Fibroblast of pulmonary artery (primary cell): ENCODE results near the gene FURIN.

Experiments used
- DNase-seq: peaks from one replicate; pipeline ENCODE4 v3.0.0-alpha.2; 2010; ENCODE audit warnings: low read depth
- H3K4me3 ChIP-seq: replicated peaks from 2 replicates; pipeline ENCODE4 v1.5.1; 2011; ENCODE audit warnings: low read depth, mild to moderate bottlenecking, control low read depth, low read length, moderate library complexity
- TF ChIP-seq, protein P1 (sequence below): IDR thresholded peaks from 2 replicates; pipeline ENCODE4 v1.5.1; 2011; ENCODE audit warnings: mild to moderate bottlenecking, control low read depth, low read length, inconsistent platforms; ENCODE audit errors: missing control alignments

The FURIN gene

DNA sequence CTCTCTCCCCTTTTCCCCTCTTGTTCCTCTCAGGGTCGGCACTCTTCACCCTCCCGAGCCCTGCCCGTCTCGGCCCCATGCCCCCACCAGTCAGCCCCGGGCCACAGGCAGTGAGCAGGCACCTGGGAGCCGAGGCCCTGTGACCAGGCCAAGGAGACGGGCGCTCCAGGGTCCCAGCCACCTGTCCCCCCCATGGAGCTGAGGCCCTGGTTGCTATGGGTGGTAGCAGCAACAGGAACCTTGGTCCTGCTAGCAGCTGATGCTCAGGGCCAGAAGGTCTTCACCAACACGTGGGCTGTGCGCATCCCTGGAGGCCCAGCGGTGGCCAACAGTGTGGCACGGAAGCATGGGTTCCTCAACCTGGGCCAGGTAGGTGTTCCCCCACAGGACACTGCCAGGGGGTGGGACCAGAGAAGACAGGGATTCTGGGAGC is 7.2 kb downstream of the FURIN start:
- no peak overlapping the region for H3K4me3 ChIP-seq
- DNase-seq = no peak
- TF ChIP-seq, protein P1, sequence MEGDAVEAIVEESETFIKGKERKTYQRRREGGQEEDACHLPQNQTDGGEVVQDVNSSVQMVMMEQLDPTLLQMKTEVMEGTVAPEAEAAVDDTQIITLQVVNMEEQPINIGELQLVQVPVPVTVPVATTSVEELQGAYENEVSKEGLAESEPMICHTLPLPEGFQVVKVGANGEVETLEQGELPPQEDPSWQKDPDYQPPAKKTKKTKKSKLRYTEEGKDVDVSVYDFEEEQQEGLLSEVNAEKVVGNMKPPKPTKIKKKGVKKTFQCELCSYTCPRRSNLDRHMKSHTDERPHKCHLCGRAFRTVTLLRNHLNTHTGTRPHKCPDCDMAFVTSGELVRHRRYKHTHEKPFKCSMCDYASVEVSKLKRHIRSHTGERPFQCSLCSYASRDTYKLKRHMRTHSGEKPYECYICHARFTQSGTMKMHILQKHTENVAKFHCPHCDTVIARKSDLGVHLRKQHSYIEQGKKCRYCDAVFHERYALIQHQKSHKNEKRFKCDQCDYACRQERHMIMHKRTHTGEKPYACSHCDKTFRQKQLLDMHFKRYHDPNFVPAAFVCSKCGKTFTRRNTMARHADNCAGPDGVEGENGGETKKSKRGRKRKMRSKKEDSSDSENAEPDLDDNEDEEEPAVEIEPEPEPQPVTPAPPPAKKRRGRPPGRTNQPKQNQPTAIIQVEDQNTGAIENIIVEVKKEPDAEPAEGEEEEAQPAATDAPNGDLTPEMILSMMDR = no peak

DNA sequence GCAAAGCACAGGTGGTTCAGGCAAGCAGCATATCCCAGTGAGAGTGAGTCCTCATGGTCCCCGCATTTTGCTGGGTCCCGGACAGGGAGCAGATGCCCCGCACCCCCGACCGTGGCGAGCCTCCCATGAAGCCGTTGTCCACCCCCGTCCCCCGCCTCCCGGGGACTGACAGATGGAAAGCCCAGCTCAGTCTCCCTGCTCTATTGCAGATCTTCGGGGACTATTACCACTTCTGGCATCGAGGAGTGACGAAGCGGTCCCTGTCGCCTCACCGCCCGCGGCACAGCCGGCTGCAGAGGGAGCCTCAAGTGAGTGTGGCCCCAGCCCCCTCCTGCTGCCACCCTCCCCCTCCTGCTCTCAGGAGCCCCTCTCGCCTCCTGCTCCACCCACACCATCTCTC is 7.7 kb downstream of the FURIN start:
- TF ChIP-seq, protein P1 = no peak
- no peak for DNase-seq
- no peak overlapping the region for H3K4me3 ChIP-seq

DNA sequence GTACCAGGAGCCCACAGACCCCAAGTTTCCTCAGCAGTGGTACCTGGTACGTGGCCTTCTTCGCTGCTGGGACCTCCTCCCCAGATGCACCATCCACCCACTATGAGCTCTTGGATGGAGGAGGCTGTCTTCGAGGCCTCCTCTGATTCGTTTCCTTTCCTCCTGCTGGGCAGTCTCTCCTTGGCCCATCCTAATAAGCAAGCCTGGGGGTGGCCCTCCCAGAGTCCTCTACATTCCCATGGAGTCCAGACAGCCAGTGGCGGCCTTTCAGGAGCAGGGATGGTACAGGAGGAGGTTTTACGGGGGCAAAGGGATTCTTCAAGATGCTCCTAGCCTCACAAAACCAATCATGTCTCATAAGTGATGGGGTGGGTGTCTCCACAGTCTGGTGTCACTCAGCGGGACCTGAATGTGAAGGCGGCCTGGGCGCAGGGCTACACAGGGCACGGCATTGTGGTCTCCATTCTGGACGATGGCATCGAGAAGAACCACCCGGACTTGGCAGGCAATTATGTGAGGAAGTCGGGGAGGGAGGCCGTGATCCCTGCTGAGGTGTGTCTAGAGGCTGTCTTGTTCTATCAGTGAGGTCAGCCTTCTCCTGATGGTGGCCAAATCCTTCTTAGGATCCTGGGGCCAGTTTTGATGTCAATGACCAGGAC is 8.3 kb downstream of the FURIN start:
- TF ChIP-seq, protein P1 = no peak
- no peak overlapping the region for H3K4me3 ChIP-seq
- DNase-seq = no peak

DNA sequence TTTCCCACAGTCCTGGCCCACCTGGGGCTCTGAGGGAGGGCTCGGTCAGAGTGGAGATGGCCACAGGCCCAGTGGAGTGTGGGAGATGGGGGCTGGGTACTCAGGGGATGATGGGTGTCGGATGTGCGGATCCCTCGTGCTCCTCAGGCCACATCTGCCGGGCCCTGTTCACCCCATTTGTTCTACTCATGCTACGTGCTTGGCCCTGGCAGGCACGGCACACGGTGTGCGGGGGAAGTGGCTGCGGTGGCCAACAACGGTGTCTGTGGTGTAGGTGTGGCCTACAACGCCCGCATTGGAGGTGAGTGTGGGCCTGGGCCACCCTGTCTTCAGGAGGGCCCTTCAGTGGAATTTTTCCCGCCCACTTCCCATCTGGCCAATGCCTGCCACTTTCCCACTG is 8.9 kb downstream of the FURIN start:
- TF ChIP-seq, protein P1 = no peak
- H3K4me3 ChIP-seq = no peak overlapping the region
- no peak for DNase-seq

DNA sequence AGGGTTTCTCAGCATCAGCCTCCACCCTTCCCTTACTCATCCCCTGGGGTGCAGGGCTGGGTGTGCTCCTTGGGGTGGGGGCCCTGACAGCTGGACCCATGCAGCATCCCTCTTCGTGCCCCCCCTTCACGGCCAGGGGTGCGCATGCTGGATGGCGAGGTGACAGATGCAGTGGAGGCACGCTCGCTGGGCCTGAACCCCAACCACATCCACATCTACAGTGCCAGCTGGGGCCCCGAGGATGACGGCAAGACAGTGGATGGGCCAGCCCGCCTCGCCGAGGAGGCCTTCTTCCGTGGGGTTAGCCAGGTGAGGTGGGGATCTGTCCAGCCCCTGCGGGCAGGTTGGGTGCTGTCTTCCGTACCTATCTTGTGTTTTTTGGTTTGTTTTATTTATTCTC is 9.6 kb downstream of the FURIN start:
- H3K4me3 ChIP-seq = no peak overlapping the region
- TF ChIP-seq, protein P1 = no peak
- DNase-seq = no peak

DNA sequence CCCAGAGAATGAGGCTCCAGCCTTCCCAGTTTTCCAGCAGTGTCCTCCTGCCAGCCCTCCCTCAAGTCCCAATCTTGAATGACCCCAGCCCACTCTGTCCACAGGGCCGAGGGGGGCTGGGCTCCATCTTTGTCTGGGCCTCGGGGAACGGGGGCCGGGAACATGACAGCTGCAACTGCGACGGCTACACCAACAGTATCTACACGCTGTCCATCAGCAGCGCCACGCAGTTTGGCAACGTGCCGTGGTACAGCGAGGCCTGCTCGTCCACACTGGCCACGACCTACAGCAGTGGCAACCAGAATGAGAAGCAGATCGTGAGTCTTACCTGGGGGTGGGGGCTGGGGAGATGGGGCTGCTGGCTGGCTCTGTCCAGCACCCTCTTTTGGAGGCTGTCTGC is 10.3 kb downstream of the FURIN start:
- no peak overlapping the region for H3K4me3 ChIP-seq
- DNase-seq = no peak
- TF ChIP-seq, protein P1 = no peak

DNA sequence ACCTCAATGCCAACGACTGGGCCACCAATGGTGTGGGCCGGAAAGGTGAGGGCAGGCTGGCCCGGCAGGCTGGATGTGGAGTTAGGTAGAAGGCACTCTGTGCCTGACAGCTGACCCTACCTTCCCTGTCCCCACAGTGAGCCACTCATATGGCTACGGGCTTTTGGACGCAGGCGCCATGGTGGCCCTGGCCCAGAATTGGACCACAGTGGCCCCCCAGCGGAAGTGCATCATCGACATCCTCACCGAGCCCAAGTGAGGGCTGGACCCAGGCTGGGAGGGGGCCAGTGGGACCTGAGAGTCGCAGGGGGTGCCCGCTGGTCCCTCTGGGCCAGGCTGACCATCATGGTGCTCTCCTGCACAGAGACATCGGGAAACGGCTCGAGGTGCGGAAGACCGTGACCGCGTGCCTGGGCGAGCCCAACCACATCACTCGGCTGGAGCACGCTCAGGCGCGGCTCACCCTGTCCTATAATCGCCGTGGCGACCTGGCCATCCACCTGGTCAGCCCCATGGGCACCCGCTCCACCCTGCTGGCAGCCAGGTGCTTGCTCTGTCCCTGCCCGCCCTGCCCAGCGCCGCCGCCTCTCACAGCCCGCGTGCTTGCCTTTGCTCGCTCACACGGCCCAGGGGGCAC is 11.5 kb downstream of the FURIN start:
- no peak overlapping the region for H3K4me3 ChIP-seq
- TF ChIP-seq, protein P1 = no peak
- no peak for DNase-seq
